HFFc6 (cell line): ENCODE data around the gene NFATC3. TPM values are rescaled to one million over a fixed set of nuclear protein-coding genes. Genes with fewer than 3 reads are reported as not detected.

Experiments
- DNase-seq: peaks from one replicate; pipeline ENCODE4 v3.0.0-alpha.2; 2018
- H3K27ac Mint-ChIP-seq: 2 replicates; pipeline ENCODE4 v1.8.0; 2020; ENCODE audit warnings: mild to moderate bottlenecking, mixed read lengths
- H3K27me3 Mint-ChIP-seq: 2 replicates; pipeline ENCODE4 v1.8.0; 2021; ENCODE audit warnings: mild to moderate bottlenecking, moderate library complexity, mixed read lengths; ENCODE audit not compliant: insufficient read depth
- H3K36me3 Mint-ChIP-seq: 2 replicates; pipeline ENCODE4 v1.8.0; 2021; ENCODE audit warnings: low read depth, mixed read lengths
- H3K4me1 Mint-ChIP-seq: 2 replicates; pipeline ENCODE4 v1.8.0; 2020; ENCODE audit warnings: low read depth, mixed read lengths
- H3K4me3 Mint-ChIP-seq: 2 replicates; pipeline ENCODE4 v1.8.0; 2020; ENCODE audit warnings: mild to moderate bottlenecking, moderate library complexity, mixed read lengths
- H3K9me3 Mint-ChIP-seq: 2 replicates; pipeline ENCODE4 v1.8.0; 2020; ENCODE audit warnings: mild to moderate bottlenecking, mixed read lengths
- CTCF ChIP-seq: fragments of 200-600 bp; sonication (generic); IDR thresholded peaks from 2 replicates; pipeline ENCODE4 v1.5.0; 2021; ENCODE audit warnings: antibody characterized with exemption, mild to moderate bottlenecking
- total RNA-seq, 6 experiments: library from RNA; stranded (reverse); fragmentation: NEBNext Ultra II Directional; extraction: Animal tissue kit (Norgen Biotek cat#: 25700); gene quantifications; 2 replicates in 1 of 6; 3 replicates in 5 of 6; pipeline ENCODE4 v1.2.3, GENCODE V29; 2021

NFATC3 gene
- total RNA-seq, 6 experiments from 2014 or later: 17.2 to 20.7 (median 19.9) TPM

- Mint-ChIP-seq H3K36me3 (peaks cover 7% of the 10 kb centered on the region), H3K4me3 (no peak overlapping the region), H3K9me3 (no peaks in the 10 kb centered on the region), H3K27me3 (peaks cover 1% of the 10 kb centered on the region; the same call in 1 of the 2 replicates), H3K4me1 (peaks cover 27% of the 10 kb centered on the region), H3K27ac (no peak overlapping the region)
- DNase-seq: no peak
- TF ChIP-seq CTCF: no peak
Measured at GRCh38 chr16:68079376-68079625, 5.9 kb upstream of the NFATC3 start.

DNA sequence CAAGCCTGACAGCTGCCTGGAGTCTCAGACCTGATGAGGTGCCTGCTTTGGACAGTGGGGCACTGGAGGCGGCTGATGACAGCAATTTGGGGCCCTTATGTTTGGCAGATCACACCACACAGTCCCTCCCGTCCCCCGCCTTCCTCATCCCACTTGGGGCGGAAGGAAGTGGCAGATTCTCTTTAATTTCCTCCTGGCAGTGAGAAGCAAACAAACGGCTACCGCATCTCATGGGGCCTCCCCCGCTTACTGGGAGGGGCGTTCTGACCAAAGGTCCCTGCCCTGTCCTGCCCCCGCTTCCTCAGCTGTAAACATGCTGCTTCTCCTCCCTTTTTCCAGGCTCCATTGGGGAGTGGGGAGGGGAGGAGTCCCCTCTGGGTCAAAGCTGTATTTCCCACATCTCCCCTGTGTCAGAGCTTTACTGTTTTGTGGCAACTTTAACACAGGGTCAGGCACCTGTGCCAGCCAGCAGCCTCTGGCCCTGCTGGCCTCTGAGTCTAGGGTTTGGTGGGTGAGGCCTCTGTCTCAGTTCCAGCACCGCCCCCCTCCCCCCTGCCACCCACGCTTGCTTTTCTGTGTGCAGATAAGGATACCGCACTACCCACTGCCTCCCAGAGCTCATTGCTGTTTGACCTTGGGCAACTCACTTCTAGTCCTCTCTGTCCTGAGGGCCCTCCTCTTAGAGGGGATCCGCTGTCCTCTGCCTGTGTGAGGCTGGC lies 5.4 kb upstream of the NFATC3 start:
- TF ChIP-seq CTCF: no peak
- H3K4me1 Mint-ChIP-seq: peaks cover 29% of the 10 kb centered on the region
- peak overlapping the region; percentile 16 for H3K27ac Mint-ChIP-seq
- peaks cover 1% of the 10 kb centered on the region; the same call in 1 of the 2 replicates for H3K27me3 Mint-ChIP-seq
- no peak overlapping the region; the same call in 1 of the 2 replicates for H3K4me3 Mint-ChIP-seq
- peaks cover 7% of the 10 kb centered on the region for H3K36me3 Mint-ChIP-seq
- no peaks in the 10 kb centered on the region for H3K9me3 Mint-ChIP-seq
- no peak for DNase-seq

- no peak for DNase-seq
- Mint-ChIP-seq H3K27ac (no peak overlapping the region), H3K9me3 (no peaks in the 10 kb centered on the region), H3K27me3 (peaks cover 1% of the 10 kb centered on the region; the same call in 1 of the 2 replicates), H3K36me3 (peaks cover 7% of the 10 kb centered on the region), H3K4me1 (peaks cover 34% of the 10 kb centered on the region), H3K4me3 (no peak overlapping the region)
- no peak for TF ChIP-seq CTCF
Measured at GRCh38 chr16:68081861-68082628, 3.1 kb upstream of the NFATC3 start.

GRCh38 chr16:68082629-68083238 lies 2.4 kb upstream of the NFATC3 start:
- no peak for DNase-seq
- H3K4me1 Mint-ChIP-seq: peaks cover 39% of the 10 kb centered on the region
- H3K4me3 Mint-ChIP-seq: no peak overlapping the region
- no peak for TF ChIP-seq CTCF
- H3K36me3 Mint-ChIP-seq: peaks cover 7% of the 10 kb centered on the region
- no peak overlapping the region for H3K27ac Mint-ChIP-seq
- peaks cover 1% of the 10 kb centered on the region; the same call in 1 of the 2 replicates for H3K27me3 Mint-ChIP-seq
- no peaks in the 10 kb centered on the region for H3K9me3 Mint-ChIP-seq

GRCh38 chr16:68083239-68083781 lies 1.9 kb upstream of the NFATC3 start:
- H3K27me3 Mint-ChIP-seq: peaks cover 1% of the 10 kb centered on the region; the same call in 1 of the 2 replicates
- peaks cover 41% of the 10 kb centered on the region for H3K4me1 Mint-ChIP-seq
- no peak for TF ChIP-seq CTCF
- H3K36me3 Mint-ChIP-seq: peaks cover under 1% of the 10 kb centered on the region
- no peak overlapping the region for H3K4me3 Mint-ChIP-seq
- no peaks in the 10 kb centered on the region for H3K9me3 Mint-ChIP-seq
- DNase-seq: no peak
- peak overlapping the region; percentile 84 for H3K27ac Mint-ChIP-seq
